HCT116 (cell line): Measurements from ENCODE around the gene CKLF. TPM values are rescaled to one million over a fixed set of nuclear protein-coding genes. Genes with fewer than 3 reads are reported as not detected.

Experiments
- ATAC-seq: fragments of 200-7000 bp; cut with Tn5 transposase; 2 replicates; pipeline ENCODE4 v1.9.1; 2020; ENCODE audit warnings: mild to moderate bottlenecking, moderate library complexity
- BruUV-seq: library from RNA; stranded (reverse); fragments of 400-500 nt; replicated peaks from 2 replicates; lab custom pipeline; 2021; lab: Mats Ljungman, UMichigan
- CTCF ChIA-PET: fragments of 300-600 bp; sonication (Branson Sonifier 250); formaldehyde crosslinking; loops from one replicate; lab custom pipeline; 2021; ENCODE audit warnings: antibody characterized with exemption; lab: Charles Lee
- POLR2A ChIA-PET: fragments of 300-600, 350-600 bp; sonication (Branson Sonifier 250); formaldehyde crosslinking; loops from one replicate; lab custom pipeline; 2021; ENCODE audit warnings: antibody characterized with exemption; lab: Charles Lee
- RAD21 ChIA-PET, 2 experiments: fragments of 300-600 bp; sonication (Branson Sonifier 250); formaldehyde crosslinking; loops; one replicate each; lab custom pipeline; 2023; ENCODE audit warnings: low total read pairs in 2 of 2; ENCODE audit not compliant: uncharacterized antibody in 2 of 2, unreplicated experiment in 2 of 2, low non-redundant PET in 1 of 2; lab: Charles Lee
- DNase-seq: peaks from one replicate; pipeline ENCODE4 v3.0.0-alpha.2; 2010; ENCODE audit warnings: low read depth, low spot score
- H2AFZ ChIP-seq: fragments of 200-600 bp; shearing (Covaris generic), sonication (generic); 2 replicates; pipeline ENCODE4 v1.6.1; 2017; ENCODE audit warnings: low read depth, mixed run types, mixed read lengths, antibody characterized with exemption, low read length; ENCODE audit not compliant: poor library complexity, severe bottlenecking
- H3K27ac ChIP-seq: 2 replicates; pipeline ENCODE4 v1.5.1; 2012; ENCODE audit warnings: low read depth, low read length
- H3K27me3 ChIP-seq: fragments of 200-600 bp; sonication (generic); 2 replicates; pipeline ENCODE4 v1.6.1; 2016; ENCODE audit warnings: mixed run types, low read length, mixed read lengths; ENCODE audit not compliant: insufficient read depth
- H3K36me3 ChIP-seq, 2 experiments: fragments of 200-500 bp in 1 of 2; fragments of 200-600 bp in 1 of 2; sonication (Bioruptor generic) in 1 of 2; sonication (generic) in 1 of 2; 2 replicates each; pipeline versions ENCODE4 v1.5.1 to v1.6.1; 2014 to 2016; ENCODE audit warnings: low read length in 2 of 2, inconsistent platforms in 1 of 2, mixed read lengths in 1 of 2, mixed run types in 1 of 2; ENCODE audit not compliant: insufficient read depth in 2 of 2, control insufficient read depth in 1 of 2
- H3K4me1 ChIP-seq, 2 experiments: fragments of 200-600 bp in 1 of 2; sonication (generic) in 1 of 2; 2 replicates each; pipeline versions ENCODE4 v1.5.1 to v1.6.1; 2012 to 2017; ENCODE audit warnings: low read length in 2 of 2, inconsistent platforms in 1 of 2, mild to moderate bottlenecking in 1 of 2, mixed read lengths in 1 of 2, mixed run types in 1 of 2, moderate library complexity in 1 of 2; ENCODE audit not compliant: insufficient read depth in 2 of 2, control insufficient read depth in 1 of 2
- H3K4me2 ChIP-seq: fragments of 200-600 bp; sonication (generic); 2 replicates; pipeline ENCODE4 v1.6.1; 2017; ENCODE audit warnings: mixed run types, low read length, mixed read lengths
- H3K4me3 ChIP-seq, 2 experiments: fragments of 200-600 bp in 1 of 2; sonication (generic) in 1 of 2; replicated peaks in 1 of 2; 2 replicates each; pipeline ENCODE4 v1.5.1; 2011 to 2016; ENCODE audit warnings: low read length in 2 of 2, control low read depth in 1 of 2, low read depth in 1 of 2, mild to moderate bottlenecking in 1 of 2, mixed read lengths in 1 of 2, mixed run types in 1 of 2
- H3K79me2 ChIP-seq: fragments of 200-600 bp; sonication (generic); 2 replicates; pipeline ENCODE4 v1.6.1; 2017; ENCODE audit warnings: mild to moderate bottlenecking, mixed run types, low read length, moderate library complexity, mixed read lengths; ENCODE audit not compliant: insufficient read depth
- H3K9ac ChIP-seq: fragments of 200-600 bp; sonication (generic); 2 replicates; pipeline ENCODE4 v1.6.1; 2016; ENCODE audit warnings: low read length, mixed read lengths
- H3K9me2 ChIP-seq: fragments of 200-600 bp; sonication (generic), shearing (Covaris generic); 2 replicates; pipeline ENCODE4 v1.6.1; 2017; ENCODE audit warnings: mixed run types, mild to moderate bottlenecking, moderate library complexity; ENCODE audit not compliant: insufficient read depth
- H3K9me3 ChIP-seq, 2 experiments: fragments of 200-500 bp in 1 of 2; fragments of 200-600 bp in 1 of 2; sonication (Bioruptor generic) in 1 of 2; sonication (generic) in 1 of 2; 2 replicates each; pipeline ENCODE4 v1.6.1; 2014 to 2017; ENCODE audit warnings: low read length in 2 of 2, mixed read lengths in 2 of 2, inconsistent platforms in 1 of 2, low read depth in 1 of 2, mild to moderate bottlenecking in 1 of 2, mixed run types in 1 of 2, moderate library complexity in 1 of 2; ENCODE audit not compliant: control insufficient read depth in 1 of 2, insufficient read depth in 1 of 2
- H4K20me1 ChIP-seq: fragments of 200-600 bp; sonication (generic), shearing (Covaris generic); 2 replicates; pipeline ENCODE4 v1.6.1; 2017; ENCODE audit warnings: mixed run types, mild to moderate bottlenecking, moderate library complexity; ENCODE audit not compliant: insufficient read depth
- CBX3 ChIP-seq: IDR thresholded peaks from 2 replicates; pipeline ENCODE4 v1.6.1; 2012; ENCODE audit warnings: low read depth
- CTCF ChIP-seq, 3 experiments: fragments of 200-600 bp in 1 of 3; sonication (generic) in 1 of 3; IDR thresholded peaks in 2 of 3; conservative IDR thresholded peaks in 1 of 3; 2 replicates each; pipeline ENCODE4 v1.5.1; 2012 to 2017; ENCODE audit warnings: low read depth in 2 of 3, low read length in 2 of 3, antibody characterized with exemption in 1 of 3, borderline replicate concordance in 1 of 3, control low read depth in 1 of 3, mild to moderate bottlenecking in 1 of 3, mixed read lengths in 1 of 3, mixed run types in 1 of 3, moderate library complexity in 1 of 3; ENCODE audit not compliant: insufficient read depth in 1 of 3
- EZH2phosphoT487 ChIP-seq: fragments of 200-600 bp; IDR thresholded peaks from 2 replicates; pipeline ENCODE4 v1.6.1; 2018; ENCODE audit warnings: antibody characterized with exemption, borderline replicate concordance
- JUND ChIP-seq: IDR thresholded peaks from 2 replicates; pipeline ENCODE4 v1.6.1; 2012
- POLR2AphosphoS5 ChIP-seq: IDR thresholded peaks from 2 replicates; pipeline ENCODE4 v1.6.1; 2011; ENCODE audit warnings: mild to moderate bottlenecking, low read depth, low read length, moderate library complexity
- RAD21 ChIP-seq: IDR thresholded peaks from 2 replicates; pipeline ENCODE4 v1.6.1; 2012; ENCODE audit warnings: low read depth, mild to moderate bottlenecking
- ZFX ChIP-seq: fragments of 450-650 bp; IDR thresholded peaks from 2 replicates; pipeline ENCODE4 v1.6.1; 2017
- ZNF274 ChIP-seq: fragments of 200-500 bp; sonication (Bioruptor generic); IDR thresholded peaks from 2 replicates; pipeline ENCODE4 v1.6.1; 2014; ENCODE audit warnings: mild to moderate bottlenecking, low read depth, low read length, inconsistent platforms
- intact Hi-C: fragments of 100-400 bp; cut with micrococcal nuclease; formaldehyde crosslinking; loops from 2 replicates; pipeline ENCODE4 v1.10.0; 2022
- total RNA-seq: library from RNA; stranded (reverse); gene quantifications from one replicate; pipeline ENCODE4 v1.2.1, GENCODE V29; 2021; ENCODE audit not compliant: unreplicated experiment
- TF ChIP-seq, protein P1 (sequence below): IDR thresholded peaks from 2 replicates; pipeline ENCODE4 v1.6.1; 2012

The CKLF gene
- total RNA-seq, 1 experiment from 2014 or later, result 38.6 TPM

- Histone ChIP-seq H3K9ac (peak overlapping the region; percentile 39), H3K36me3 (no peaks in the 10 kb centered on the region), H2AFZ (no peak overlapping the region), H3K4me1 (peaks cover 55 to 70% of the 10 kb centered on the region in 2 experiments), H3K79me2 (no peaks in the 10 kb centered on the region), H3K4me3 (peak overlapping the region in 1 of 2 experiments; percentile 33; a peak in 1 of 4 replicates), H3K4me2 (peak overlapping the region; percentile 67), H4K20me1 (no peaks in the 10 kb centered on the region), H3K27me3 (no peaks in the 10 kb centered on the region), H3K9me2 (no peaks in the 10 kb centered on the region), H3K9me3 (no peaks in the 10 kb centered on the region), H3K27ac (peak overlapping the region; percentile 67)
- ATAC-seq (no peak), DNase-seq (no peak)
- ChIA-PET POLR2A (no interaction called here), CTCF (no interaction called here), RAD21 (no interaction called here)
- no TSS peak for BruUV-seq
- no peak for TF ChIP-seq CBX3
- no peak for TF ChIP-seq JUND
- TF ChIP-seq RAD21, result no peak
- no peak for TF ChIP-seq EZH2phosphoT487
- TF ChIP-seq, protein P1, sequence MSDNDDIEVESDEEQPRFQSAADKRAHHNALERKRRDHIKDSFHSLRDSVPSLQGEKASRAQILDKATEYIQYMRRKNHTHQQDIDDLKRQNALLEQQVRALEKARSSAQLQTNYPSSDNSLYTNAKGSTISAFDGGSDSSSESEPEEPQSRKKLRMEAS, result no peak
- TF ChIP-seq CTCF (IDR thresholded peaks at IDR 0.05 in 2 of 3, conservative IDR thresholded peaks at IDR 0.05 in 1 of 3; ENCODE audit: borderline replicate concordance in 1 of 3, insufficient read depth in 1 of 3, low read depth in 2 of 3, low read length in 2 of 3), result no peak
- TF ChIP-seq ZFX, result no peak
- no peak for TF ChIP-seq ZNF274
- no peak for TF ChIP-seq POLR2AphosphoS5
- intact Hi-C loops, result loop anchor here (1.0 kb wide), 1 partner anchor 110 kb away; no protein-coding TSS in a partner anchor
Measured at GRCh38 chr16:66516509-66516807, 35.9 kb upstream of the CKLF start.
